Measurements from ENCODE around the gene DENND4A.

DENND4A gene

GRCh38 chr15:65666257-65666656, 125.8 kb downstream of the DENND4A start:
- DNase-seq (ENCODE audit: low read depth) = no peak

- no peak for DNase-seq (ENCODE audit: low read depth)
These were observed 128.6 kb downstream of the DENND4A start for GRCh38 chr15:65663521-65663920.

GRCh38 chr15:65660927-65661326, 131.2 kb downstream of the DENND4A start:
- no peak for DNase-seq (ENCODE audit: low read depth)

- no peak for DNase-seq (ENCODE audit: low read depth)
These were observed 132.5 kb downstream of the DENND4A start for GRCh38 chr15:65659502-65660052.

- no peak for DNase-seq (ENCODE audit: low read depth)
These were observed 136.6 kb downstream of the DENND4A start for GRCh38 chr15:65655457-65655856.

- DNase-seq (ENCODE audit: low read depth) = no peak
These were observed 137.1 kb downstream of the DENND4A start for GRCh38 chr15:65655026-65655425.

- DNase-seq (ENCODE audit: low read depth) = no peak
These were observed 138.1 kb downstream of the DENND4A start for GRCh38 chr15:65653801-65654521.

GRCh38 chr15:65653341-65653740, 138.8 kb downstream of the DENND4A start:
- DNase-seq (ENCODE audit: low read depth) = no peak

GRCh38 chr15:65651831-65652749, 140.0 kb downstream of the DENND4A start:
- no peak for DNase-seq (ENCODE audit: low read depth)

- DNase-seq (ENCODE audit: low read depth) = no peak
These were observed 141.1 kb downstream of the DENND4A start for GRCh38 chr15:65651042-65651322.

- DNase-seq (ENCODE audit: low read depth) = no peak
These were observed 141.6 kb downstream of the DENND4A start for GRCh38 chr15:65650312-65651041.

- DNase-seq (ENCODE audit: low read depth) = no peak
These were observed 145.6 kb downstream of the DENND4A start for GRCh38 chr15:65646486-65646885.

GRCh38 chr15:65645392-65645791, 146.7 kb downstream of the DENND4A start:
- no peak for DNase-seq (ENCODE audit: low read depth)

GRCh38 chr15:65644282-65644681, 147.8 kb downstream of the DENND4A start:
- no peak for DNase-seq (ENCODE audit: low read depth)

- no peak for DNase-seq (ENCODE audit: low read depth)
These were observed 149.5 kb downstream of the DENND4A start for GRCh38 chr15:65642594-65642993.

- no peak for DNase-seq (ENCODE audit: low read depth)
These were observed 150.2 kb downstream of the DENND4A start for GRCh38 chr15:65641768-65642475.

- DNase-seq (ENCODE audit: low read depth) = no peak
These were observed 152.6 kb downstream of the DENND4A start for GRCh38 chr15:65639509-65639908.

GRCh38 chr15:65638681-65639089, 153.4 kb downstream of the DENND4A start:
- no peak for DNase-seq (ENCODE audit: low read depth)

GRCh38 chr15:65638109-65638508, 154.0 kb downstream of the DENND4A start:
- DNase-seq (ENCODE audit: low read depth) = no peak

GRCh38 chr15:65634356-65634755, 157.7 kb downstream of the DENND4A start:
- DNase-seq (ENCODE audit: low read depth) = no peak

GRCh38 chr15:65633752-65634151, 158.3 kb downstream of the DENND4A start:
- DNase-seq (ENCODE audit: low read depth) = no peak

Data from stimulated activated CD8-positive, alpha-beta memory T cell treated with anti-CD3 and anti-CD28 coated beads, Interleukin-15, amount 100 ng/mL, for 24 hours (primary cell).